Medulla oblongata (tissue), 1 donor: ENCODE results near the gene DDIT3.

ENCODE experiments used
- DNase-seq: peaks from one replicate; pipeline ENCODE4 v3.0.0-alpha.2; 2015; ENCODE audit errors: extremely low spot score

Gene DDIT3

DNA sequence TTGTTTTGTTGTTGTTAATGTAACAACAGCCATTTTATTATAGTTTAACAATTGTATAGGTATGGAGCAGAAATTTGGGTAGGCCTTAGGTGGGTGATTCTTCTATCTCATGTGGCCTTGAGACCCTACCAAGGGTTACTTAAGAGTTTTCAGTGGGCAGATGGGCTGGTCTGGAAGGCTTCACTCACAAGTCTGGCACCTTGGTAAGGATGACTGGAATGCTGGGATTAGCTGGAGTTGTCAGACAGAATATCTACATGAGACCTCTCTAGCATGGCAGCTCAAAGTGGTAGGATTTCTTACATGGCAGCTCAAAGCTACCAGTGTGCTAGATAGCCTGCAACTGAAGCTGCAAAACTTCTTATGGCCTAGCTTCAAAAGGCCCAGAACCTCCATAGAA is 34.6 kb downstream of the DDIT3 start:
- no peak for DNase-seq

- no peak for DNase-seq
Measured at GRCh38 chr12:57483466-57483865, 36.8 kb downstream of the DDIT3 start.

DNA sequence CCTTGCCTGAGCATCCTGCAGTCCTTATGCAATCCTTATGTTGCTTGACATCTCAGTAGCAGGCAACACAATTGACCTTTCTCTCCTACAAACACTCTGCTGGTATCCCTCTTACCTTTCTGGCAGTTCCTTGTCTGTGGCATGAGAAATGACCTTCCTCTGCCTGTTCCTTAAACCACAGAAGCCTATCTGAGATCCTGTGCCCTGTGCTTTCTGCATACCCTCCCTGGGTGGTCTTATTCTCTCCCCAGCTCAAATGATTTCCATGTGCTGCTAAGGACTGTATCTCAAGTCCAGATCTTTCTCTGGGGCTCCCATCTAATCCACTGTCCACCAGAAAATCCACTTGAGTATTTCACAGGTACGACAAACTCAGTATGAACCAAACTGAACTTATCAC is 38.6 kb downstream of the DDIT3 start:
- DNase-seq: no peak

DNA sequence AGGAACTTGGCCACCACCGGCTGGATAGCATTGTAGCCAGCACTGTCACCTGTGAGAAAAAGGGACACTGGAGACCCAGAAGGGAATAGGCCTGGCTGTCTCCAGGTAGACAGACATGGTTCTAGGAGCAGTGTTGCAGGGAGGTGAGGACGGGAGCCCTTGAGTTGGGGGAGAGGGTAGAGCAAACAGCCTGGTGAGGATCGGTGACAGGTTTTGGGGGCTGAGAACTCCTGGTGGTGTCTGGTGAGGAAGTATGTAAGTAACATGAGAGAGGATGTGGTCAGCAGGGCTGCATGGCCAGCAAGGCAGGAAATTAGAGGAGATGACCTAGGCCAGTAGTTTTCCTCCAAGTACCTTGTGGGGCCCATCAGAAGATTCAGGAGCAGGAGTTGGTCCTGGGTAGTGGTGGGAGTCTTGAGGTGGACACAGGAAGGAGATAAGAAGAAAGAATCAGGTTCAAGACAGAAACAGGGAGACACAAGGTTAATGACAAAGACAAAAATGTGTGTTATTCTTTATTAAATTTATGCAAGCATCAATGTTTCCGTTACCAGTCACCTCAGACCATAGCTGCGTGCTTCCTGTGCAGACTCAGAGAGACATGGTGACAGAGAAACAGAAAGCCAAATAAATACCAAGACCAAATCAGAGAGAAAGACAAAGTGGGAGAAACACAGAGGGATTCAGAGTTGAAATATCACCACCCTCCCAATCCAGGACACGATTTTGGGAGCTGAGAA is 40.8 kb downstream of the DDIT3 start, which contains the start of gene ARHGAP9:
TSS of gene ARHGAP9 (minus strand) at position 491 of the 740 bp plus-strand sequence. CDS start at position 31, 460 bp downstream.
- peak; percentile 32 for DNase-seq

- DNase-seq: no peak
Measured at GRCh38 chr12:57479043-57479375, 41.3 kb downstream of the DDIT3 start.

DNA sequence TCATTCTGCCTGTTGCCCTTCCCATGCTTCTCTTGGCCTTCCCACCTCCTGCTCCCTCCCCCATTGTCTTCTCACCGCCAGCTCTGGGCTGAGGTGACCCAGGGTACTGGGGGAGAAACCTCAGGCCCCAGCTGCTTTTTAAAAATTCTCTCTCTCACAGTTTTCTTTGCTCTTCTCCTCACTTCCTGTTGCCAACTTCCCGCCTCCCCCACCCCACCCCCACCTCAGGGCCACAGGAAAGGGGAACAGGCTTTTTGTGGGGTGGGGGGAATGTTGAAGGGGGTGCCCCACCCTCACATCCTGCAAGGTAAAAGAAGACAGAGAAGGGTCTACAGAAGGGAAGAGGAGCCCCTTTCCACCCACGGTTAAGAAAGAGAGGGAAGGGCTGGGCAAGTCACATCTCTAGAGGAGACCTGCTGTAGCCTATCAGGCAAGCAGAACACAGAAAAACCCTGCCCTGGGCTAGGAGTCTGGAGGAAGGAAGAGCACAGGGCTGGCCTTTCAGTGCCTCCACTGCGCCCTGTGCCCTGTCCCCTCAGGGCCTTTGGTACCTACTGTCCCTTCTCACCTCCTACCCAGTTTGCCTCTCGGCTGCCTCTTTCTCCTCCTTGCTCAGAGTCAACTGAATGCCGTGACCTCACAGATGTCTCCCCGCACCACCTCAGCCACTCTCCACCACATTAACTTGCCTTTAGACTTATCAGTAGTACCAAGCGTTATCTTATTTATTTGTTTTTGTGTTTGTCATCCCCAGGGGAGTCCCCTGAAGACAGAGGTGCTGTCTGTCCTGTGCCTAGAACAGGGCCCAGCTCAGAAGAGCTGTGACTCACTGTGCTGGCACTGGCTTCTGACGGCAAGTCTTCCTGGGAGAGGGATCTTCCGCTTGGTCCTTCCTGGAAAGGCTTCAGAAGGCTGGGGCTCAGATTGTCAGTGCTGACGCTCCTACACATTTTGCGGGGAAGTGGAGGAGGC is 42.3 kb downstream of the DDIT3 start:
- peak; percentile 33 for DNase-seq

GRCh38 chr12:57476993-57477709 is 43.2 kb downstream of the DDIT3 start:
- DNase-seq: no peak

GRCh38 chr12:57476162-57476992 is 43.9 kb downstream of the DDIT3 start:
- no peak for DNase-seq

DNA sequence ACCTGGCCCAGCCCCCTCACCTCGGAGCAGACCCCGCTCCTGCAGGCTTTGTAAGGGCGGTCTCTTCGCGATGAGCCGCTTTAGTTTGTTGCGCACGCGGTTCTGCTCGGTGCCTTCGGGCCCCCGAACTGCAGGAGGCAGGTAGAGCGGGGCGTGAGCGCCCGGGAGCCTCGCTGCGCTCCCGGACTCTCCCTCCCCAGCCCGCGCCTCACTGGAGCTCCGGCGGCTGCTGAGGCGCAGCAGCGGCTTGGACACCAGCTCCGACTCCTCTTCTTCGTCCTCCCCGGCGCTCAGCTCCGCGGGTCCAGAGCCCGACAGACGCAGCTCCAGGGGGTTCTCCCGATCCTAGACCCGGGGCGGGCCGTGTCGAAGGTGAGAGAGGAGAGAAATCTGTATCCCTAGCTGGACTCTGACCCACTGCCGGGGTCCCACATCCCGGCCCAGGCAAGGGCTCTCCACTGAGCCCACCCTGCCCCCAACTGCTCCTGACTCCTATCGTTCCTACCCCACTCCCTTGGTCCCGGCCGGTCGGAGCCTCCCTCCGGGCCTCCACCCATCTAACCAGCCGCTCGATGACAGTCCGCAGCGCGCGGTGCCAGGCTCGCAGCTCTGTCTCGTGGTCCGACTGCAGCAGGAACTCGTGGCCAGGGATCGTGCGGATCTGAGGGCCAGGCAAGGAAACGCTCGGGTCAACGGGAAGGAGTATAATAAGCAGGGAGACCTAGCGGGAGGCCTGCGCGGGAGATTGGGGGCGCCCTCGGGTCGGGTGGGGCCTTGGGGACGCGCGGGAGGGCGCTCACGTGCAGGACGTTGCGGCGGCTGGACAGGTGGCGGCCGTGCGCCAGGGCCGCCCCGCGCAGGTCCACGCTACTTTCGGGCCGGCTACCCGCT is 44.8 kb downstream of the DDIT3 start:
- no peak for DNase-seq

DNA sequence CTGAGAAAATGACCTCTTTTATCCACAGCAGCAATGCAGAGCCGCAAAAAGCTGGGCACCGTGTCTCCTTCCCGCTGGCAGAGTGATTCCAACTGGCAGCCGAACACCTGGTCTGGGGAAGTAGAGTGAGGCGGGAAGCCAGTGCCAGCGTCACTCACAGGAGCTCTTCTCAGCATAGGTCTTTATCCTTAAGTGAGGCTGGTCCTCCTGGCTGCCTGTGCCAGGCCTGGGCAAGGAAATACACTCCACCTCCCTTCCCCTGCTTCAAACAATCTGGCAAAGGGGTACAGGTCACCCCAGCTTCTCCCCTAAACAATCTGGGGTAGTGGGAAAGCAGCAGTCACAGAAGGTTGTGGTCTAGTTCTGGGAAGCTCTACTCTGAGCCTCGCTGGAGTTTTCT is 45.5 kb downstream of the DDIT3 start:
- DNase-seq: no peak

DNA sequence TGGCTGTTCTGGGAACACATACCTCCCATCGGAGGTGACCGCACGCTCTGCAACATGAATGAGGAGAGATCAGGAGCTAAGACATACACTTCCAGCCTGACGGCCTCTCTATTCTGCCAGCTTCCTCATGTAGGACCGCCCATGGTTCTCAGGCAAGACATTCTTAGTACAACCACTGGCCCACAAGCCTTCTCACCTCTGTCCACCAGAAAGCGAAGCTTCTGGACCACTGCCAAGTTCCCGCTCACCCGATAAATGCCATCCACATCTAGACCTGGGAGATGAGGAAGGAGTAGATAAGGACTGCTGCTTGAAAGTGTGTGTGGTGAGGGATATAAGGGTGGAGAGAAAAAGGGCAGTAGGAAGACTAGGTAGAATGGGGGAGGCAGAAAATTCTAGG is 45.9 kb downstream of the DDIT3 start:
- no peak for DNase-seq

GRCh38 chr12:57473886-57474285 is 46.4 kb downstream of the DDIT3 start:
- DNase-seq: no peak

GRCh38 chr12:57473392-57473791 is 46.9 kb downstream of the DDIT3 start:
- no peak for DNase-seq

GRCh38 chr12:57472391-57472790 is 47.9 kb downstream of the DDIT3 start:
- DNase-seq: no peak

GRCh38 chr12:57471661-57472060 is 48.7 kb downstream of the DDIT3 start:
- no peak for DNase-seq

DNA sequence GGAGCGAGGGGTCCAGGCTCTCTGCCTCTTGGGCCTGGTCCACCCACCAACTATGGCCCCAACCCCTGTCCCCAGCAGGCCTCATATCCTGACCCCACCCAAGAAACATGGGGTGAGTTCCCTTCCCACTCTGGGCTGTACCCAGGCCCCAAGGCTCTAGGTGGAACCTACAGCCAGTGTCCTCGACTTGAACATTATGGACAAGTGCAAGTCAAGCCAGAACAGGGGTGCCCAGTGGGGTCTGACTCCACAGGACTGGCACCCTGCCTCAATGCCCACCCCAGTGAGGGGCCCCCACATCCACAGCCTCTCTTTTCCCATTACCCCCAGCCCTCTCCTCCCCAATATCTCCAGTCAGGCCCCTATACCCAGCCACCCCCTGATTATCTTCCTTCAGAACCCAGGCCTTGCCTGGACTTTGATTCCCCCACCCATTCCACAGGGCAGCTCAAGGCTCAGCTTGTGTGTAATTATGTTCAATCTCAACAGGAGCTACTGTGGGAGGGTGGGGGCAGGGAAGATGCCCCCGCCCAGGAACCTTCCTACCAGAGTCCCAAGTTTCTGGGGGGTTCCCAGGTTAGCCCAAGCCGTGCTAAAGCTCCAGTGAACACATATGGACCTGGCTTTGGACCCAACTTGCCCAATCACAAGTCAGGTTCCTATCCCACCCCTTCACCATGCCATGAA is 49.2 kb downstream of the DDIT3 start:
- DNase-seq: no peak

- DNase-seq: no peak
Measured at GRCh38 chr12:57470286-57470969, 49.9 kb downstream of the DDIT3 start.

DNA sequence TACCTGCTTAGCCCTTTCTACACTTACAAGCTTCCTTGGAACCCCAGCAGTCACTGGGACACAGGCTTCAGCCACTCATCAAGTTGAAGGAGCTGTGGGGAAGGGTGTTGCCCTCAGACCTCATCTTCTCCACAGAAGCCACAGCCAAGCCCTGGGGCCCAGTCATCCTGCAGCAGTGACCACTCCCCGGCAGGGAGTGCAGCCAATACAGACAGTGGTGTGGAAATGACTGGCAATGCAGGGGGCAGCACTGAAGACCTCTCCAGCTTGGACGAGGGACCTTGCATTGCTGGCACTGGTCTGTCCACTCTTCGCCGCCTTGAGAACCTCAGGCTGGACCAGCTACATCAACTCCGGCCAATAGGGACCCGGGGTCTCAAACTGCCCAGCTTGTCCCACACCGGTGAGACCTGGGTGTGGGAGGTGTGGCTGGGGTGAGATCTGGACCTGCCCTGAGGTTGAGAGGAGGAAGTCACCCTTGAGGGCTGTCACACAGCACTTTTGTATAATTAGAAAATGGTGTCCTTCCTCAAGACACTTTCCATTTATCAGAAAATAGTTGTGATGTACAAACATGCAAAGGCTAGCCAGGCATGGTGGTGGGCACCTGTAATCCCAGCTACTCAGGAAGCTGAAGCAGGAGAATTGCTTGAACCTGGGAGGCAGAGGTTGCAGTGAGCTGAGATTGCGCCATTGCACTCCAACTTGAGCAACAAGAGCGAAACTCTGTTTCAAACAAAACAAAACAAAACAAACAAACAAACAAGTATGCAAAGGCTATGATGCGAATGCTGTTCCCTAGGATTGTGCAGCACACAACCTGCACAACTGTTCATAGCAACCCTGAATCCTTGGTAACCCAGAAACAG is 50.8 kb downstream of the DDIT3 start:
- DNase-seq: no peak
